ENCODE measurements around the gene TRIM73.
"Not testable (repeated sequence)": the region's sequence is repeated elsewhere in the genome, so short reads cannot be mapped to it uniquely, and the experiment has no call there.

GRCh38 chr7:75409880-75410822 is 14.7 kb downstream of the TRIM73 start:
- TF ChIP-seq EZH2 (IDR thresholded peaks at IDR 0.05; ENCODE audit: borderline replicate concordance, low read depth, low read length, poor library complexity, severe bottlenecking); CTCF (conservative IDR thresholded peaks at IDR 0.05; ENCODE audit: low read depth, low read length): not testable (repeated sequence)

All from A673 (cell line).